UCSD-AML1 (cell line): Measurements from ENCODE around the gene UNC93A.
"Not testable (repeated sequence)": the region's sequence is repeated elsewhere in the genome, so short reads cannot be mapped to it uniquely, and the experiment has no call there.

ENCODE experiments used
- DNase-seq: peaks from one replicate; lab custom pipeline; 2025; ENCODE audit not compliant: unreplicated experiment; lab: John Stamatoyannopoulos, UW

The UNC93A gene

DNA sequence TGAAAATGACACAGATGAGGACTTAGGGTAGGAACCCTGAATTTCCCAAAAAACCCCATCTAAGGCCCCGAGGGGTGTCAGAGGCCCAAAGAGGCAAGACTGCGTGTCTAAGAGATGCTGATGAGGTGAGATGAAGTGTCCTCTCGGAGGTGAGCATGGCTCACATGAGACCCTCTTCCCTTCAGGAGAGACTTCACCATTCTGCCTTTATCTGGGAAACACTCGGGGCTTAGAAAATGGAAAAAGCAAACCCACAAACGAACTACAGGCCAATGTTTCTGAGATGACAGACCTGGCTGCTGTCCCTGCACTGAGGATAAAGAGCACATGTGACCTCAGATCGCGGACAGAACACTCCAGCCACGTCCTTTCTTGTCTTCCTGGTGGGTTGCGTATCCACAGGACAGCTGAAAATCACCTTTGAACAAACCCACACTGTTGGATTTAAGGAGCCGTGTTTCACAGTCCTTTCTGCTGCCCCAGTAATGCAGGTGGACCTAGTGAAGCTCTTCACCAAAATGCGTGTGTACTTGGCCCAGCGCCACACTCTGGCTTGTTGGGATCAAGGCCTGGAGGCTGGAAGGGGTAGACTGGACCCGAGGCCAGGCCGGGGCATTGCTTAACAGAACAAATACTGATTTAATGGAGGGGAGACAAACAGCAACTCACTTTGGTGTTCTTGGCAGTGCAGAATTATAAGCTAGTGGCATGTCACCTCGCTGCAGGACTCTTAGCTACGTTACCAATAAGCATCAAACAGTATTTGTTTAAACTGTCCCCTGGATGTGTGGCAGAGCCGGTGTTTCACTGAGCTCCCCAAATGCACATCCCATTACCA lies 18.5 kb downstream of the UNC93A start:
- DNase-seq: not testable (repeated sequence)

DNA sequence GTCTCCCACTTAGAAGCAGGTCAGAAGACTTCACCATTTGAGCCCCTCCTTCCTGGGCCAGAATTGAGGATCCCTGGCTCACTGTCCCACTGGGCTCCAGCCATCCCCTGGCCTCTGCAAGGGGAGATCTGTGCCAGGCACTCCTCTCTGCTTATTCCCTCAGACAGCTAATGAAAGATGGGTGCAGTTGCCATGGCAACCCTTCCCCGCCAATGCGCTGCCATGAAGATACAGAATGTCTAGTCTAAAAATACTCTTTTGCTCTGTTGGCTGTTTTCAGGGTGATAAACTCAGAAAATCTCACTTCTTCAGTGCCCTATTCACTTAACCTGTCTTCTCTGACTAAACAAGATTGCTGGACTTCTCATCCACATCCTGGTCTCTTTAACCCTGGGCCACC lies 20.2 kb downstream of the UNC93A start:
- no peak for DNase-seq

DNA sequence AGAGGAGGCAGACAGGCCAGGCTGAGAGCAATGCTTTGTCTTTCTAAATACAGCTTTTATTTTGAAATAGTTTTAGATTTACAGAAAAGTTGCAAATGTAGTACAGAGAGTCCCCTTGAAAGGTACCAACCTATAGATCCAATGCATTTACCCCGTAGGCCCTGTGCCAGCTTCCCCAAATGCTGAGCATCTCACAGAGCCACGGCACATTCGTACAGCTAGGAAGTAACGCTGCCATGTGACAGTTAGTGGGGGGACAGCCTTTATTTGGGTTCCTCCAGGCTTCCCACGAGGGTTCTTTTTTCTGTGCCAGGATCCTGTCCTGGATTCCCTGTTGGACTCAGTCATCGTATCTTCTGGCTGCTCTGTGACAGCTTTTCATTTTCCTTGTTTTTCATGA lies 20.6 kb downstream of the UNC93A start:
- not testable (repeated sequence) for DNase-seq

DNA sequence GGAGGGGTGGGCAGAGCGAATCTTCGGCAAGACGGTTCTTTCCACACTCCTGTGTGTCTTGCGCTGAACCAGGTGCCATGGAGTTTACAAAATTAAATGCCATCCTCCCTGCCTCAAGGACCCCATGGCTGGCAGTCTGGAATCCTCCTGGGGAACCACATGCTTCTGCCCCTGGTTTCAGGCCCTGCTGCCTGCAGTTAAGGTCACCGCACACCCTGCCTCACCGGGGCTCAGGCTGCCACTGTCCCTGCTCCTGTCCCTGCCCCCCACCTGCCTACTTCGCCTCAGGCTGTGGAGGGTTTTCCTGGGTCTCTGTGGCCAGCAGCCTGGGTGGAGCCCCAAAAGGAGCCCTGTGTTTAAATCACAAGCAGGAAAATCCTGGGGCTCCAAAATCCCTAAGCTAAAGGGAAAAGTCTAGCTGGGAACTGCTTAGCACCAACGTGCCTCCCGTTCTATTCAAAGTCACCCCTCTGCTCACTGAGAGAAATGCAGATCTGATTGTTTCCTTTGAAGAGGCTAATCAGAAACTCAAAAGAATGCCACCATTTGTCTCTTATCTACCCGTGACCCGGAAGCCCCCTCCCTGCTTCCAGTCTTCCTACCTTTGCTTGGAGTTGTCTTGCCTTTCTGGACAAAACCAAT lies 23.2 kb downstream of the UNC93A start:
- DNase-seq: no peak

DNA sequence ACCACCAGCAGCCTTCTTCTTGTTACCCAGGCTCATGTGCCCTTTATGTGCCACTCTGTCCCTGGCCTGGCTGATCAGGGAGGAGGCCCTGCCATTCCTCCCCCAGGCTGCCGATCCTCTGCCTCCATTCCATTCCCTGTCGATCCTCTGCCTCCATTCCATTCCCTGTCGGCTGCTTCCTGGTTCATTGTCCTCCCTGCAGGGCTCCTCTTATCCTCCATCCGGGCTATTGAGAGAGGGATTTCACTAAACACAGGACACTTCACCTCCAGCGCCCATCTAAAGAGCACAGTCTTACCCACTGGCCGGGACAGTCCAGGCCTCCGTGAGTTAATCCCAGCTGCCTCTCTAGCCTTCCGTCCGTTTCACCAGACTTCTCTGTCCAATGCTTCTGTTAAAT lies 26.1 kb downstream of the UNC93A start:
- no peak for DNase-seq

DNA sequence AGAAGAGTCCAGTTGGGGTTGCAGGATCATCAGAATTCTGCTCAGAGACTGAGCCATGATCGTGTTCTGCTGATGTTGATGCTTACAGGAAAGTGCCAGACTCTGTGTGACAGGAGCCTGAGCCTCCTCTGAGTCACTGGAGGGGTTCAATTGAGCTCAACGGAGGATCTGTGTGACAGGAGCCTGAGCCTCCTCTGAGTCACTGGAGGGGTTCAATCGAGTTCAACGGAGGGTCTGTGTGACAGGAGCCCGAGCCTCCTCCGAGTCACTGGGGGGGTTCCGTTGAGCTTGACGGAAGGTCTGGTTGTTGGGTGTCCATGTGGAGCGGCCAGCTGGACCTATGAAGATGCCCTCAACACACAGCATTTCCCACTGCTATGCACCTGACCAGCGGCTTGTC lies 27.2 kb downstream of the UNC93A start:
- not testable (repeated sequence) for DNase-seq

DNA sequence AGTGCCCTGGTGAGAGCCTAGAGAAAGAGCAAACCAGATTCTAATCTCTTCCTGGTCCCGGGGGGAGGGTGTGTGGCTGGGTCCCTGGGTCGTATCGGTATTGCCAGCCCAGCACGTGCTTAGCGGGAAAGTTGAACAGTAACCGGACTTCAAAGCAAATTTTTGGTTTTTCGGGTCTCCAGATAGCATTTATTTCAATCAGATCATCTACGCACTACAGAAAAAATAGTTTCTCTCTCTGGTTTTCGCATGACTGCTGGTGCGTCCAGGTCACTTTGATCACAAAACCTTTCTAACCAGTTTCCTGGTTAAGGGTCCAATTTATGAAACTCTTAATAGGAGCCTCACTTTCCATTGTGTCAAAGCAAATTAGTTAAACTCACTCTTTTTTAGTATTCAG lies 27.7 kb downstream of the UNC93A start:
- DNase-seq: not testable (repeated sequence)

DNA sequence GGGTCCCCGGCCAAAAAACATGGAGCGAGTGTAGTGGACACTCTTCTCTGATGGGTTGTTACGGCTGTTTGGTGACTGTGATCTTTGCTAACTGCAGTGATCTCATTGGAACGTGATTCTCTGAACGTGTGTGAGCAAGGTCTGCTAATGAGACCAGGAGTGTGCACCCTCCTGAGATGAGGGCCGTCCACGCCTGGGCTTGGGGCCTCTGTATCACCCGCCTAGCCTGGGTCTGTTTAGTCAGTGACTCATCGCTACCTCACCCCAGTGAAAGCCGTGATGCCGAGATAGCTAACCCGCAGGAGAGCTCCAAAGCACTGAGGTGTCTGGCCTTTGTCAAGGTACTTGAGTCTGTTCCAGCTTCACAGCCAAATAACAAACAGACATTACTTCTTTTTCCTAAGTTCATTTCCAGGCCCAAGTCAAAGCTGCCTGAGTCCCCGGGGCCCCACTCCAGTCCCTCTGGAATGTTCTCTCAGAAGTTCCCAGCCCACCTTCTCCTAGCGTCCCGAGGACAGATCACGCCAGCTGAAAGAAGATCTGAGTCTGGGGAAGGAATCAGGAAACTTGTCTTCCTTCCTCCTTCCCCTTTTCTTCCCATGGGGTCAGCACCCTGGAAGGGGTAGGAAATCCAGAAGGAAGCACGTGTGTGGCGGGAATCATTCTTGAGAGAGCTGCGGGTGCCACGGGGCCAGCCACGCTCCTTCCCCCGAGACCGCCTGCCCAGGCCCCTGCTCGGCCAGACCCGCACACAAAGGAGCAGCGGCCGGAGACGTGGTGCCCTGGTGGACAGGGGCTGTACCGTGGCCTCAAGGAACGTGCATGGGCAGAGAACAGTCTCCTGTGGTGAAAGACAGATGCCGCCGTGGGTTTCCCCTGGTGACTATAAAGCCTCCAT lies 29.0 kb downstream of the UNC93A start:
- not testable (repeated sequence) for DNase-seq

DNA sequence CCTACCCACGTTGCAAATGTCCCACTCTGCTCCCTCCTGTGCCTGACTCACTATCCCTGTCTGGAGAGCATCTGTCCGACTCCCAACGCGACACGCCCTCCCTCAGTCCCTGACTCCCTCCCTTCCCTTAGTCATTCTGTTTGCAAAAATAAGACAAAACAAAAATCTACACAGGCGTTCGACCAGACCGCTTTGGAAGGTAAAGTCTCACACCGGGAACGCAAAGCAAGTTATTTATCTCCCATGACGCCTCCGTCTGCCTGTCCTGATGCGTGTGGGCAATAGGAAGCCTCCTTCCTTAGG lies 29.6 kb downstream of the UNC93A start:
- DNase-seq: not testable (repeated sequence)

DNA sequence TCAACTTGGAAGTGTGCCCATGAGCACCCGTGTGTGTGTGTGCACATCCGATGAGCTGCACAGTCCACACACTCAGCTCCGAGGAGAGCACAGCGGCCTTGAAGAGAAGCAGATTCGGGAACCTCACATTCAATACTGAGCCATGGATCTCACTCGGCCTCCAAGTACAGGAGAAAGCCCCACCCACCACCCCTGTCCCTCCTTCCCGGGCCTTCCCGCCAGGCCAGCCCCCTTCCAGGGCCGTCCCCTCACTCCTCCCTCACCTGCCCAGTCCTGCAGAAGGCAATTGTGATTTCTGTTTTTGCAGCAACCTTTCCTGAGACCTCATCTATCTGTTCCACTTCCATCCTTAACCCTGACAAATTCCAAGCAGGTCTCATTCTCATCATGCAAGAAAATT lies 30.1 kb downstream of the UNC93A start:
- not testable (repeated sequence) for DNase-seq

DNA sequence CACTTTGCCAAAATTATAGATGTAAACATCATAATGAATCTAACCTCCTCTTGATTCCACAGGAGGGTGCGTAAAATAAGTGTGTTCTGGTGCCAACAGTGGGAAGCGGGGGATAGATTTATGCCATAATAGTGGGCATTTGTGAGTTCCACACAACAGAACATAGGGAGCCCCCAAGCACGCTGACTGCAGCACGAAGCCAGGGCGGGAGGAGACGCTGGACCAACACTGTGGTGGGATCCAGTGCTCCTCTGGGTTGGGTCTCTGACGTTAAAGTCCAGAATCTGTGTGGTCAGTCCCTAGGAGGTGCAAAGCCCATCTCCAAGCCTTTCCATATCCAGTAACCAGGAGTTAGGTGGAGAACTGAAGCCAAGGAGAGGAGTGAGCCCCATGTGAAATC lies 32.0 kb downstream of the UNC93A start:
- DNase-seq: no peak

DNA sequence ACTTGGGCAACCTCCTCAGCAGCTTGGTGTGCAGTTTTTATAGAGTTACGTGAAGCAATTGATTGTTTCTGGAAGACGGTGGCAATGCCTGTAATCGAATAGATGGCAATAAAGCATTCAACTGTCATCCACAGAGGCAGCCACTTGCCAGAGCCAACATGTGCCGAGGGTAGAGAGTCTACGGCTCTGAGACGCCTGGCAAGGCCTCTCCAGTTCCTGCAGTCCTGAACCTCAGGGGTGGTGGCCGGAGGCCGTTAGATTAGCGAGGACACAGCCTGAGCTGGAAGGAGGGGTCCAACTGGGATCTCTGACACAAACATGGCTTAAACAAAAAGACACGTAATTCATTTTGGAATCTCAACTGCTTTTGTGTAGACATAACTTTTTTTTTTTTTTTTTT lies 33.0 kb downstream of the UNC93A start:
- DNase-seq: no peak

DNA sequence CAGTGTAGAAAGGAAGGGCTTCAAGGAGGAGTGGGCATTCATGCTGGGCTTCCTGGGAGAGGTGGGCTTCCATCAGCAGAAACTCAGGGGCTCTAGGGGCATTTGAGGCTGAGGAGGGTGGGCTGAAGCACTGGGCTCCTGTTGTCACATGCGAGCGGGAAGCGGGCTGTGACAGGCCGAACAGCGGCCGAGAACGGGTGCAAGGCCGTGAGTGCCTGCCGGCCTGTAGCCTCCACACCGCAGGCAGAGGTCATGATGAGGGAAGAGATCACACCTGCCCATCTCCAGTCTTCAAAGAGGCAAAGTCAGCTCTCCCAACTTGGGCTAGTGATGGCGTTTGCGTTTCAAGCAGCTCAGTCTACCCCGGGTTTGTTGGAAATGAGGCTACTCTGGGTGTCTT lies 34.7 kb downstream of the UNC93A start:
- DNase-seq: no peak

DNA sequence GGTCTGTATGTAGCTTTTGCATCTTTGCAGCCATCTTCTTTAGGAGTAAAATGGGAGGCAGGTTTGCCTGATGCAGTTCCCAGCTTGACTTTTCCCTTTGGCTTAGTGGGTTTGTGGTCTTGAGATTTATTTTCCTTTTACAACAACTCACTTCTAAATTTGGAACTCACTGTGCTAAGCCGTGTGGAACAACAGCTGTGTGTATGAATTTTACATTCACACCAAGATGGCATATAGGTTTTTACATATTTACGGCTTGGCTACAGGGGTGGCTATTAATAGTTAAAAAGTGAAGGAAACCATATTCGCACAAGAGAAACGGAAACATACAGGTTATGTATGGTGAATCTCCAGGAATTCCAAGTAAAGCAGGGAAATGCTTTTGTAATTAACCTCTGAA lies 36.3 kb downstream of the UNC93A start:
- no peak for DNase-seq

DNA sequence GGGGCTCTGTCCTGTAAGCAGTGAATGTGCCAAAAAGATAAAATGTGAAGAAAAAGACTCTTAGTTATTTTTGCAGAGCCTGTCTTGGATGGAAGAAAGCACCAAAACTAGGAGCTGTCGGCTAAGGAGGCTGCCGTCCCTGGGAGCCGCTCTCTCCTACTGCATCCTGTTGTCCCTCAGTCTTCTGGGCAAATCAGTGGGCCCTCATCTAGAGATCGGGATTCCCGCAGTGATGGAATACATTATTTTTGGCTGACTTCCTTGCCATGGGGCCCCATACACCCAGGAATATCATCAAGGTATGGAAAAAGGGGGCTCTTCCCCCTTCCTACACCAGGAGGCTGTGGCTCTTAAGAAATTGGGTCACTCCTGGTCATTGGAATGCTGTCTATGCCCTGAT lies 37.0 kb downstream of the UNC93A start:
- DNase-seq: no peak

DNA sequence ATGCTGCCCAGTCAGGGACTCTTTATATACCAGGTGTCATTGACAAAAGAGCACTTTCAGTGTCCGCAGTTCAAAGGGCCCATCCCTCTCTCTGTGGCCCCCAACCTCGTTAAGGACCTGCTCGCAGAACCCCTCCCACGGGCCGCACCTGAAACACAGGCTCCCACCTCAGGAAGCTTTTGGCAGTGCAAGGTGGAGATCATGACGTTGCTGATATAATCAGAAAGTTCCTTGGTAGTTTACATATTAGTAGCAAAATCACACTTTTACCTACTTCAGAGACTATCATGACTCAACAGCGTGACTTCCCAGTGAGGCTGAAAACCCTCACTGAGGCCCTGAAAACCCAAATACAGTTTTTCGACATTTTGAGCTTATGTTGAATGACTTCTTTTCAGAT lies 37.9 kb downstream of the UNC93A start:
- DNase-seq: no peak

DNA sequence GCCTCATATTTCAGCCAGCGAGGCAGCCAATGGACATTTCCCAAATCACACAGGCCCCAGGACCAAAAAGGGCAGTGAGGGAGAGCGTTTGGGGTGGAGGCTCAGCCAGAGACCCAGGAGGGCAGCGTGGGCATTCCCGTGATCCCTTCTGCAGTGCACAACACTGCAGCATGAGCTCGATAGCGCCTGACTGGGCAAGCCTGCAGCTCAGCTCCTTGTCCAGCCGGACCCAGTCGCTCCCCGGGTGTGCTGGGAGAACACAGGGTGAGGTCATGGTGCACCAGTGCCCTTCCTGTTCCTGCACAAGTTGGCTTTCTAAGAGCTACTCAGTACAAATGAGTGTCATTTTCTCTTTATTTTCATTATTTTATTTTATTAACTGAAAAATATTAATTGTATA lies 39.6 kb downstream of the UNC93A start:
- DNase-seq: no peak

DNA sequence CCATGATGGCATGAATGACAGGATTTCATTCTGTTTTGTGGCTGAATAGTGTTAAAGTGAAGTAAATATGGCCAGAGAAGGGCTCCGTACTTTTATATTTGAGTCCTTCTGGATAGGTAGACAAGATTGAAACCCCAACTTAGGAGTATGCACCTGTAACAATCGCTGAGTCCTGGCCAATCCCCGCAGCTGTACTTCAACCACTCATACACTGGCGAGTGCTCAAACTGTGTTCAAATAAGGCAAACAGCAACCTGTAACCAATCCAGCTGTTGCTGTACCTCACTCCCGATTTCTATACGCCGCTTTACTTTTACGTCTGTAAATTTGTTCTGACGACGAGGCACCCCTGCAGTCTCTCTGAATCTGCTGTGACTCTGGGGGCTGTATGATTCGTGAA lies 40.5 kb downstream of the UNC93A start:
- no peak for DNase-seq

DNA sequence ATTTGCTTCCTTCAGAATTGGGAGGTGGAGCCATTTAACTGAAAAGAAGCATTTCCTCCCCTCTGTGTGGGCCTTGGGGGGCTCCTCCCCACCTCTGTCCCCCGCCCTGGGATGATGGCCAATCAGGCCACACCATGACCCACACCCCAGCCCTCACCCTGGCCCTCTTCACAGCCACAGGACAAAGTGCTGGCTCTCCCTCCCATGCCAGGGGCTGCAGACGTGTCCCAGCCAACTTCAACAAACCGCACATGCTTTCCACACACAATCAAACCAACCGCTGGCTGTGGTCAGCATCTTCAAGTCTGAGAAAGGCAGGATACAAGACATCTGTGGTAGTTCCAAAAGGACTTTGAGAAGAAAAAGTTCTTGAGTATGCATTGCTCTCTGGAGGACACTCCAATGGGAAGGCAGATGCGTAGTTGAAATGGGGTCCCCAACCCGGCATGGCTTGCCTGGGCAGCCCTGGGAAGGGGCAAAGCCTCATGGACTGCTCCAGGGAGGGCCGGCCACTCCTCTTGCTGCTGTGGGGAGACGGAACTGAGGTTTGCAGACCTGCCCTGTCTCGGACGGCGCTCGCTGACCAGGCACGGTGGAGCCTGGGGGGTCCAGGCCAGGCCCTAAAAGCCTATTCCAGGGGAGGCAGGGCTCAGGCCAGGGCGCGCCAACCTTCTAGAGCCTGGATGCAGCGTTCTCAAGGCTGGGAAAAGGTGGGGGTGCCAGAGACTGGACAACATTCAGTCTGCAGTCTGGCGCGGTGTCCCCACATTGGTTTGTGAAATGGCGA lies 45.9 kb downstream of the UNC93A start:
- no peak for DNase-seq

DNA sequence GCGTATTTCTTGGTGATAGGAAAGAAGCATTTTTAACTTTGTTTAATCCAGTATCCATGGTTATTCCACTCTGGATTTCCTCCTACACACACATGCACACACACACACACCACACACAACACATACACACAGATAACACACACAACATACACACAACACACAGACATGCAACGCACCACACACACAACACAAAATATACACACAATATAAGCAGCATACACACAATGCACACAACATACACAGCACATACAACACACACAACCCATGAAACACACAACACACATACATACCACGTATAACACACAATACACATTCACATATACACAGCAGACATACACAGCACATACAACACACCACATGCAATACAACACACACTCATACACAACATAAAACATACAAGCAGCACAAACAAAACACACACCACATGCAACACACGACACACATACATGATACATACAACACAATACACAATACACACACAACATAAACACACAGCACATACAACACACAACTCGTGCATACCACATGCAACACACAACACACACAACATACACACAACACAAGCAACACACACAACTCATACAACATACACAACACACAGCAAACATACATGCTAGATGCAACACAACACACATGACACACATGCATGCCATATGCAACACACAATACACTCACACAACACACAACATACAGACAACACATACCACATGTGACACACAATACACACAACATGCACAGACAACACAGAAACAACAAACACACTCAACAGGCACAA lies 46.7 kb downstream of the UNC93A start:
- no peak for DNase-seq
